Stimulated activated CD4-positive, alpha-beta T cell treated with anti-CD3 and anti-CD28 coated beads, Interleukin-15, amount 100 ng/mL, for 48 hours (primary cell): ENCODE measurements around the gene PAXIP1.
A peak's percentile ranks its signal among the peaks of the same experiment; 100 is the strongest.

Experiments
- DNase-seq, 2 donors: peaks; one replicate each; pipeline ENCODE4 v3.0.0-alpha.2; 2020; ENCODE audit warnings: low read depth in 2 of 2

The PAXIP1 gene

DNA sequence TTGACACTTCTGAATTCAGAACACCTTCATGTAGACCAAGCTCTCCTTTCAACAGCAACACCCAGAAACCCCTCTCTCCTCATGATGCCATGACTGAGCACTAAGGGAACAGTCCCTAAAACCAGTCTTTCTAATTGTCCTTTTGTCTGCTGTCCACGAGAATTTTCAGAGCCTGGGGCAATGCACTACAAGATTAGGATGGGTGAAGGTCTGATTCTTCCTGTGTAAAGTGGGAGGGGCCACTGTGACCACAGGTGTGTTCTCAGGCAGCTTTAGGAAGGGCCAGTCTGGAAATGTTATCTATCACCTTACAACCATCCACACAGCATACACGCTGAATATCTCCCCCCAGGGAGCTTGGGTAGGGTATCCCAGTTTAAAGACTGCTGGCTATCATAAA is 7.9 kb downstream of the PAXIP1 start:
- DNase-seq: no peak

DNA sequence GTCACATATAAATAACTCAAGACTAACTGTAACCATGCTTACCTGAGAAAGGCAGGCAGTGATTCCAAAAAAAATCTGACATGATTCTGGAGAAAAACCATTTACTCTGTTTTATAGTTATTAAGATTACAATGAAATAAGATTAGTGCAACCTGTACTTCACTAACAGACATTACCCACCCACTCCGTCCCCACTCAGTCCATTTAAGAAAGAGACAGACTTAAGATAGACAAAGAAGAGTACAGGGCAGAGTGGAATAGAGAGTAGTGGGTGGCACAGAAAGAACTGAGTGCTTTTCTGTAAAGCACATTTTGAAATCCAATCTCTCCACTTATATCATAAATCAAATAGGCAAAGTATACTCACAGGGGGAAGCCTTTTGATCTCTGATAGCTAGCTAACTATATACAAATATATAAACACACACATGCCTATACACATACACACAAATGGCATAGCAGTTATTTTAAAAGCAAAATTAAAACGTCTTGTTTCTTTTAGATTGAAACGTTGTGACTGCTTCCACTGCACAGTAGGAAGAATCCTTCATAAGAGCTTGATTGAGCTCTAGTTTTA is 11.9 kb downstream of the PAXIP1 start:
- DNase-seq: no peak

DNA sequence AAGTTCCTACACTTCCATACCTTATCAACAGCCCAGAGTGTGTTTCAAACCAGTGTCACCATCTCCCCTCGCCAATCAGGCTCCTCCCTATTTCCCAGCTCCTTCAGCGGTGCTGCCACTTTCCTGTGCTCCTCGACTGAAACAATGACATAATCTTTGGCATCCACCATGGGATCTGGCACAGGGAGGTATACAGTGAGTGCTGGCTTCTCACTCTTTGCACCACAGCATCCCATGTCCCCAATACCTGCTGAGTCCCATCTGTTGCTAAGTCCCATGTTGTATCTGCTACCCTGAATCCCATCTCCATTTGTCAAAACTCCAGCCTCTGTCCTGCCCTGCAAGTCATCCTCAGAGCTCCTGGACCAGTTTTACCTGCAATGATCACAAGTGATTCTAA is 15.4 kb downstream of the PAXIP1 start:
- no peak for DNase-seq

DNA sequence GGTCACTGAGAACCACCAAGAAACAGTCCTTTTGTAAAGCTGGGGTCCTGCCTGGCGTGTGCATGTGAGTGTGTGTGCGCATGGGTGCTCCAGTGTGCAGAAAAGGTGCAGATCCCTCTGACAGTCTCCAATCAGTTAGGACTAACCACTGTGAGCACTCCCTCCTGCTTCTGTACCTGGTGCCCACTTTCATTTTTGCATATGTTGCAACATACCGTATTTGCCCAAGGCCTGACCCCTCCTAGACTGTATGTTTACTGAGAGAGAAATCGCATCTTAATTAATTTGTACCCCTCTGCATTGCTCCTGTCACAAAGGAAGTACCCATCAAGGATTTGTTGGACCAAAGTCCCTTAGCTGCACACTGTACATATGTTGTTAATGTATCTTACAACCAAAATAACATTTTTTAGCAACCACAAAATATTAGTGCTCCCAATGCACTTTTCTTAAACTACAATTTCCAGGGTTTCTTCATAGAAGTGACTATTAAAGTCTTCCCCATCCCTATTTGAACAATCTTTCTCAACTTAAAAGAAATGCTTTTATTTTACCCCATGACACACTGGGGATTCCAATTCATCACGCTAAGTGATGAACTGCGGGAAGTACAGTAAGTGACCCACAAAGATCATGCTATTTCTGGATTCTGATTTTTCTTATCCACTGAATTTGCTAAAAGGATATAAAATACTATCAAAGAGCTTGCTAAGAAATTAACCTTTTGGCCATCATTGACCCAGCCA is 16.6 kb downstream of the PAXIP1 start:
- DNase-seq: no peak

DNA sequence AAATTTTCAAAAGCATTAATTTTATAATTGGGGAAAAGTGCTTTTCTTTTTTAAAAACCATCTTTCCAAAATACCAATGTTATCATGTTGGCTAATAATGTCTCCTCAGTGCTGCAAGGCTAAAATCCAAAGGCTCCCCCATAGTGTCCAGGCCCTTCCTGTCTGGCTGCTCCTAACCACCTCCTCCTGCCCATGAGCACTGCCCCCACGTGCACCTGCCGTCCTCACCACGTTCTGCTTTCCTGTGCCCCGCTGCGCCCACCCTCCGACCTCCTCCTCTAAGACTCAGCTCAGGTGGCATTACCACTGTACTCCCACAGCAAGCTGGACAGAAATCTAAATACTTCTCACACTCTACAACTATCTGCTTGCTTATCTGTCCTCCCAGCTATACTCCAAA is 17.7 kb downstream of the PAXIP1 start:
- no peak for DNase-seq

DNA sequence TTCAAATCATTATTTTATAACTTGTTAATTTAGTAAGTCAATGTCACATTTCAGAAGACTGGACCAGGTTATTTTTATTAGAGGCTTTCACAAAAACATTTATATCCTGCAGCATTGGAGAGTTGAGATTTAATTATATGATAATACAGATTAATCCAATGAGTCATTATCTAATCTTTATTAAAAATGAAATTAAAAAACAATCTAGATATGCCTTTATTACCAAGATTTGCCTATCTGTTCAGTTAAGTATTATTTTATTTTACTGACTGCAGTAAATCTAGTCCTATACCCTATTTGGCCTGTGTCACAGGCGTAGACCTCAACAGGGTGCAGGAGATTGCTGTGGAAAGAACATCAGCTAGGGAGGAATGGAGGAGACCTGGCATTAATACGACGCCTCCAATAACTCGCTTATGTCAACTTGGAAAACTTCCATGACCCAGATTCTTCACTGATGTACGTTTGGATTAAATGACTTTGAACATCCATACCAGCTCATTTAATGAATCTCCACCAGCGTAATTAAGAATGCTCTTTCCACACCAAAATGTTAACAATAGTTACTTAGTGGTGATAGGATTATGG is 18.2 kb downstream of the PAXIP1 start:
- no peak for DNase-seq

DNA sequence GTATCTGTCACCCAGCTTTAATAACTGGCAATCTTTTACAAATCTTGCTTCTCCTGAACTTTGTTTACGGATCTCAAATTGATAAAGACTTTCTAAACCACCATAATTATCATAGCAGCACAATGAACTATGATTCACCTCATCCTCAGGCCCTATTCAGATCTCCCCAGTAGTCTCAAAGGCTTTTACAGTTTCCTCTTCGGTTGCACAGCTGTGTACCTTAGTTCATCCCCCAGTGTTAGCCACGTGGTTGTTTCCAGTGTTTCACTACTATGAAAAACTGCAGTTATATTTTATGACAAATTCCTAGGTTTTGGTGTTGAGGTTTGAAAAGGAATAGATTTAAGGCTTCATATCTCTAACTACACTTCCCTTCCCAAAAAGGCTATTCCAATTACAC is 24.9 kb downstream of the PAXIP1 start:
- no peak for DNase-seq

DNA sequence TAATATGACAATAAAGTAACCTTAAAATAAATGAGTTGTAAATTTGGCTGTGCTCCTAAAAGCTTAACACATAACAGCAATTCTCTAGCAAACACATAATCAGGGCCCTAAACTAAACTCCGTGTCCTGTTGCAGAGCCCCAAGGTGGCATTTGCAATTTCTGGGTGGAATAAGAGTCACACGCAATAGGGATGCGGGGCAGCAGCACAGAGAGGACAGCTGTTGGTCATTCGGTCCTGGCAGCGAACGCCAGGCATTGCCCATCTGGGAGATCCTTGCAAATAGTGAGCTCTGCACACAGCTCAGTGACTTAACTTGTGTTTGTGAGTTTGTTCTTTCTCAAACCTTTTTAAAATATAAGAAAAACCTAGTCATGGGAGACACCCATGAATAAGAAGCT is 25.7 kb downstream of the PAXIP1 start:
- DNase-seq: no peak

DNA sequence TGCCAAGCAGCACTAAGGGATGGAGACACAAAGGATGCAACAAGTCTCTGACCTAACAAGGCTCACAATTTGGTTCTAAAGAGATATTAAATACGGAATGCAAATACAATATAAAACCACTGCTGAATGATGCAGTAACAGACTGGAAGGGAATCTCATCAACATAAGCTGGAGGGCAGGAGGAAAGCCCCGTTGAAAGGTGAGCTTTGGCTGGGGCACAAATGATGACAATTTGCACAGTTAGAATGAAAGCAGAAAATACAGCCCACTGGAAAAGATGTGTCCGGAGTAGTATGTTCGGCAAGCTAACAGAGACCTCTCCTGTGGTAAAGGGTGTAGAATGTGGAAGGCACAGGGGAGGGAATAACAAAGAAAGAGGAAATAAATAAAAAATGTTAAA is 26.1 kb downstream of the PAXIP1 start:
- DNase-seq: no peak

DNA sequence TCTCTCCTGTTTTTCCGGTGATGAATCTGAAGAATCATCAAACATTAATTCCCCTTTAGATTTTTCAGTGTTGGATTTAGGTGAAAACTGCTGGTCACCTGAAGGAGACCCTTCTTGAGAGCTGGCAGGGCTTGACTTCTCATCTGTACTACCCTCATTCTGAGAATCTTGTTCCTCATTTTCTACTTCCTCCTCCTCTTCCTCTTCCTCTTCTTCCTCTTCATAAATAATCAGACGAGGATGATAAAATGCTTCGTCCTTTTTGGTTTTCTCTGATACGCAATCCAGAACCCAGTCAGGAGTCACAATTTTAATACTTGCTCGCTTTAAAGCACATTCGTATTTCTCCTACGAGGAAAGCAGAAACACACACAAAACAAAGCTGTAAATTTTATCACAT is 26.9 kb downstream of the PAXIP1 start:
- no peak for DNase-seq

DNA sequence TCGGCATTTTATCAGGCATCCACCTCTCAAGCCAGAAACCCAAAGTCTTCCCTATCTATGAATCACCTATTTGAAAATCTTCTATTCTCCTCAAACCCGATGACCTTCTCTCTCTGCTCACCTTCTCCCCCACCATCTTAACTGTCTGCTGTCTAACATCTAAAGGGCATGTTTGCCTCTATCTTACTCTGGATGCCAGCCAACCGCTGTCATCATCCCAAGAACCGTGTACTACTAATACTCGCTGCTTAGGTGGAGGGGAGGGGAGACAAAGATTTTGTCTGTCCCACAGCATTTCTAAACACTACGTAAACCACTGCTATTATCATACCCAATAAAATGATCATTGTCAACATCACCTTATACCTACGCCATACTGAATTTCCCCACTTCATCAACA is 29.5 kb downstream of the PAXIP1 start:
- no peak for DNase-seq

DNA sequence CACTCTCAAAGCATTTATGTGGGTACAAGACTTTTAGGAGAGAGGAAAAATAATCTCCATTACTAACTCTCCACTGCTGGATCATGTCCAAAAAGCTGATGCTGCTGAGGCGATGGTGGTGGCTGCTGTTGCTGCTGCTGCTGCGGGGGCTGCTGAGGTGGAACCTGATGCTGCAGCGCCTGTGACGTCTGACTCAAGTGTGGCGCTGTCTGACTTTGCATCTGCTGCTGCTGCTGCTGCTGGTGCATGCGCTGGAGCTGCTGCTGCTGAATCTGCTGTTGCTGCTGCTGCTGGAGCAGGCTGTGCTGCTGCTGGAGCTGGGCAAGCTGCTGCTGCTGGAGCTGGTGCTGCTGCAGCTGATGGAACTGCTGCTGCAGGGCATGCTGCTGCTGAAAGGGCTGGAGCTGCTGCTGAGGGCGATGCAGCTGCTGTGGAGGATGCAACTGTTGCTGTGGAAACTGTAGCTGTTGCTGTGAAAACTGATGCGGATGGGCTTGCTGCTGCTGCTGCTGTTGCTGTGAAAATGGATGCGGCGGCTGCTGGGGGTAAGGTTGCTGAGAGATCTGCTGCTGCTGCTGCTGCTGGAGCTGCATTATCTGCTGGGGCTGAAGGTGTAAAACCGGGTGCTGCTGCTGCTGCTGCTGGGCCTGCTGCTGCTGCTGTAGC is 34.5 kb downstream of the PAXIP1 start:
- DNase-seq: no peak

DNA sequence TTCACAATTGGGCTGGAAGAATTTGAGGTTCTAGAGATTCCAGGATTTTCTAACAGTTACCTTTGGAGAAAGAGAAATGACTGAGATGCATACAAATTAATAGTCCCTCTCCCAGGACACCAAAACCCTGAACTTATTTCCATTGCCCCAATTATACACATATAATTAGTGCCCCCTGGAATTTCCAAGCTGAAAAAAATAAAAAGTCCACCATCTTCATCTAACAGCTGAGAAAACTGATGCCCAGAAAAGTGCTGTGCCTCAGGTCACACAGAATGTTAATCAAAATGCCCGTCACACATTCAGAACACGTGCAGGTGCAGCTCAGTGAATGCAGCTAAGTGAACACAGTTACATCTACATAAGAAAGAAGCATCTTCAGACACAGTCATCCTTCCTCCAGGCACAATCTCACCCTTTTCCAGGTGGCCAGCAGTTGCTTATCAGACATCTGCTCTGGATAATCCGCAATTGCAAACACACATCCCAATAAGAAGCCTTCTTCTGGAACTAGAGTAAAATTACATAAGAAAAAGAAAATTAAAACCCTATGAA is 35.4 kb downstream of the PAXIP1 start:
- no peak for DNase-seq

DNA sequence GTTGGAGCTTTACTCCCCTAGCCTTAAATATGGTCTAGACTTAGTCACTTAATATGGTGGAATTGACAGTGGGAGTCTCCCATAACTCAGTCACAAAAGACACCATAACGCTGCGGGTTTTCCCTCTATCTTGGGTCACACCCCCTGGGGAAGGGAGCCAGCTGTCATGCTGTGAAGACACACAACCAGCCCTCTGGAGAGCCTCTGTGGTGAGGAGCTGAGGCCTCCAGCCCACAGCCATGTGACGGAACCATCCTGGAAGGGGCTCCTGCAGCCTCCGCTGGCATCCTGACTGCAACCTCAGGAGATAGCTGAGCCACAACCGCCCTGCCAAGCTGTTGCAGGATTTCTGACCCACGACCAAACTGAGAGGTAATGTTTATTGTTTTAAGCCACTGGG is 37.9 kb downstream of the PAXIP1 start:
- DNase-seq: no peak

DNA sequence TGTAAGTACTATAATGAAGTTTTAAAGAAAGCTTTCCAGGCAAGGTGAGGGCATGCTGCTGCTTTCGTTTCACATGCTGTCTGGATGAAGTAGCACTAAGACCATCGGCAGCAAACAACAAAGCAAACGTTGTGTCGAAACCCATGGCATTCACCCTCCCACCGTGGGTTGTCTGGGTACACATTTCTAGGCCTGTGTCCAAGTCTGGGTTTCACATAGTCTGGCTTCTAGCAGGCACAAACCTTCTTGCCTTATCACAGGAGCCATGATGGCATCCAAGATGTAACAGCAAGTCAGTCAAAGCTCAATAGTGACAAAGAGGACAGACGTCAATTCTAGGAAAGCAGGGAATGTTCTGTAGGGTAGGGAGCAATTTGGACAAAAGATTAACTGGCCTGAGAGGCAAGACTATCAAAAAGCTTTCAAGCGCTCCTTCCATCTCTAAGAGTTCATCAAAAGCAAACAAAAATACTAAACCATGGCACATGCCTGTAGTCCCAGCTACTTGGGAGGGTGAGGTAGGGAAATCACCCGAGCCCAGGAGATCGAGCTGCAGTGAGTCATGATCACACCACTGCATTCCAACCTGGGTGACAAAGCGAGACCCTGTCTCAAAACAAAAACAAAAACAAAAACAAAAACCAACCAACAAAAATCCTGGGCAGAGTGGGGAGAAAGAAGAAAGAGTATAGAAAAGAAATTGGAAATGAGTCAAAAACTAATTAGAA is 42.7 kb downstream of the PAXIP1 start:
- no peak for DNase-seq

DNA sequence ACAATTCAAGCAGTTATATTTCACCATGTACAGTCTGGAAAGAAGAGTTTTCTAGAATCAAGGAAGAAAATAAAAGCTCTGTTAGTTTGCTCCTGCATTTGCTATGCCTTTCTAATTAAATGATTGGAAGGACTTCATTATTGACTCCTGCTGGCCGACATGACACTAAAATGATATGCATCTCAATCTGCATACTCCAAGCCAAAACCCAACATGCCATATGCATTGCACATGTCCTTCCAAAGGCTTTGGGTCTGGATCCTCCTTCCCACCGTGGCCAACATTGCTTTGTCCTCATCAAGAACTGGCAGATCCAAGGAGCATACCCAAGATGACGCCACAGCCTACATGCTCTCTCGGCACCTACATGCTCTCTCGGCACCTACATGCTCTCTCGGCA is 46.5 kb downstream of the PAXIP1 start:
- DNase-seq: no peak

DNA sequence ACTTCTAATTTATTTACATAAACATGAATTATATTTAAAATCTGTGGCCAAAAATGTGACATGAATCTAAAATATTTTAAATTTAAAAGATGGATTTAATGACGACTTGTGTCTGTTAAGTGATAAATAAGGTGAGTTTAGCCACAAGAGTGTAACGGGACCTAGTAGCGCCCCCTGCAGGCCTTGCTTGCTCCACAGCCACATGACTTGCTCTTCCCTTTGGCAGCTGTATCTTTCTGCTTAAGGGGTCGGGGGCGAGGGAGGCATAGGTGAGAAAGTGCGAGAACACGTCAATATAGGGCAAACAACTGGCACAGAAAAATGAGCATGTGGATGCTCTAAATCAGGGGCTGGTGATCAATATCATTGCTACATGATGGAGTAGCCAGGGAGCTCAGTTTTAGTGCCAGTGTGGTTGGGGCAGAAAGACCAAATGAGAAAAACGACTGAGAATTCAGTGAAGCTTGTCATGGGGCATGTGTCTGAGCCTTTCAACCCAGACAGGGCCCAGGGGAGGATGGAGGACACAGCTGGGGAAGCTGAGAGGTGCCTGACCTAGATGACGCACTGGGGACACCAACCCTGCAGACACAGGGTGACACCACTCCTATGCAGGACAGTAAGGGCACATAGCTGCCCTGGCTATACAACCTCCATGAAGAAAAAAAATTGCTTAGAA is 49.8 kb downstream of the PAXIP1 start:
- DNase-seq: peak; percentile 47 to 61

DNA sequence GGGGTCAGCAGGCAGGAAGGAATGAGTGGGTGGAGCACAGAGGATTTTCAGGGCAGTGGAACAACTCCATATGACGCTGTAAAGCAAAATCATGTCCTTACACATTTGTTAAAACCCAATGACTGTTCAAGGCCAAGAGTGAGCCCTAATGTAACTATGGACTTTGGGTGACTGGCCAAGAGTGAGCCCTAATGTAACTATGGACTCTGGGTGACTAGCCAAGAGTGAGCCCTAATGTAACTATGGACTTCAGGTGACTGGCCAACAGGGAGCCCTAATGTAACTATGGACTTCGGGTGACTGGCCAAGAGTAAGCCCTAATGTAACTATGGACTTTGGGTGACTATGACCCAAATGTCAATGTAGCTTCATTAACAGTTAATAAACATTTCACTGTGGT is 52.0 kb downstream of the PAXIP1 start:
- no peak for DNase-seq

DNA sequence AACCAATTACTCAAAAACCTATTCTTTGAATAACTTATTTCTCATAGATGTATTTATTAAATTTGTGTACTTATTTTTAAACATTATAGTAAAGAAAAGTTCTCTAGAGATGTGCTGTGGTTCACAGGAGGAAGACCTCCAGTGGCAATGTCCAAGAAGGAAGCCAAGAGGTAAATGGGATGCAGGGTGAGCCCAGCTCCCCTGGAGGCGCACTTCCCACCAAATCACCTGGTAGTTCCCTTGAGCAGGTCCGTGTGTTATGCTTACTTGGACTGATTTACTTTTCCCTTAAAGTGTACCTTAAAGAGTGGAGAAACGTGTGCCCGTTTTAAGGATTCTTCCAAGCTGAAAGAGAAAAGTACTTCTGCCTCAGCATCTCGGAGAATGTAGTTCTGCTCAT is 55.3 kb downstream of the PAXIP1 start:
- DNase-seq: no peak

DNA sequence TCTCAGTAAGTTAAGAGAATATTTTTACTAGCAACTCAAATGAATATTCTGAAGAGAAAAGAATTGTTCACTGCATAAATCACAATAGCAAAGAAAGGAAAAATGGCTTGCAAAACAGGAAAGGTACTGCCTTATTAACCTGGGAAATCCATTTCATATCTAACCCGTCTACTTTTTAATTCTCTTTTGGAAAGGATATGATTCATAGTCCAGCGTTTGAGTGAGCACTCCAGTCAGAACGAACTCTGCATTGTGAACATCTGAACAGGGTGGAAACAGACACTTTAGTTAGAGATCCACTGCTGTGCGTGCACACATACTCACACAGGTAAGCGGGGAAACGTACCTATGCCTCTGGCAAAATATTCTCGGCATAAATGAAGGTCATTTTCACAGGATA is 56.8 kb downstream of the PAXIP1 start:
- no peak for DNase-seq

DNA sequence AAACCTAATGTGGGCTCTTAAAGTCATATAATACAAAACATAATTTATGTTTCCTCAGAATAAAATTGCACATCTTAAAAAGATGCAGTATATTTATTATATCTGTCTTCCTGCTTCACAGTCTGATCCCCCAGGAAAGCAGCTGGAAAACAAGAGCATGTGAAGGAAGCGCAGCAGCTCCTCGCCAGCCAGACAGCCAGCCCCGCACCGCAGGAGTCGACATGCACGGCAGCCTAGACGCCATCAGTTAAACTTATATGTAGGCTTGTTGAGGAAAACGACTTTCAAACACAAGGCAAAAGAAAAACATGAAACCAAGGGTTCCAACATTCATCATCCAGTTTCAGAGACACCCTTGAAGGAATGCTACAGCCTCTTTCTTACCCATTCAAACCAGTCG is 59.0 kb downstream of the PAXIP1 start:
- no peak for DNase-seq
